ENCODE measurements around the gene TMEM86B. TPM values are rescaled to one million over a fixed set of nuclear protein-coding genes. Genes with fewer than 3 reads are reported as not detected.

Gene TMEM86B
- total RNA-seq (2014; rRNA removed; shearing (Covaris generic)), result 0.63 and 2.4 TPM in 2 replicates
- polyA plus RNA-seq (2016; fragmentation: Nextera tagmentation; extraction: Ambion mirVana), result 0.41 and 0.46 TPM in 2 replicates

GRCh38 chr19:55228403-55229031, at the start of gene TMEM86B:
Gene TMEM86B (minus strand): TSS chr19:55228763. CDS start chr19:55228741, 22 bp downstream.
- WGBS, 2 experiments (ENCODE audit: low coverage in 1 of 2, low lambda C conversion rate in 2 of 2, missing lambda C conversion rate in 2 of 2), result 92 to 95% methylated on average over 11 to 12 of the region's 12 CpGs
- Histone ChIP-seq H3K9me3 (ENCODE audit: low read depth) (no peaks in the 10 kb centered on the region), H4K20me1 (ENCODE audit: insufficient read depth) (no peaks in the 10 kb centered on the region), H3K4me1 (ENCODE audit: insufficient read depth) (no peaks in the 10 kb centered on the region), H2AFZ (no peak within 1 kb of the TSS), H3K79me2 (ENCODE audit: insufficient read depth) (no peaks in the 10 kb centered on the region; the same call in 1 of the 2 replicates), H3K9ac (no peak within 1 kb of the TSS), H3K27ac (no peak within 1 kb of the TSS), H3K4me2 (ENCODE audit: unreplicated experiment) (no peak within 1 kb of the TSS), H3K27me3 (replicated peaks; ENCODE audit: insufficient read depth) (no peaks in the 10 kb centered on the region), H3K4me3 (no peak within 1 kb of the TSS), H3K36me3 (ENCODE audit: low read depth) (0 out of 2 replicates have a peak, but pooled peaks cover 7% of the 10 kb centered on the region), H3K9me2 (ENCODE audit: insufficient read depth) (no peaks in the 10 kb centered on the region), H3F3A (ENCODE audit: insufficient read depth) (no peaks in the 10 kb centered on the region)
- no peak for DNase-seq
- in situ Hi-C loops (cut with MboI), result no loop called here
- TF ChIP-seq EZH2phosphoT487 (IDR thresholded peaks at IDR 0.05; ENCODE audit: insufficient read depth, low read depth) (no peak), EZH2 (IDR thresholded peaks at IDR 0.05; ENCODE audit: insufficient read depth, poor library complexity, severe bottlenecking) (no peak)

- peaks cover 13% of the 10 kb centered on the region; the same call in 1 of the 2 replicates for H3K79me2 ChIP-seq (ENCODE audit: insufficient read depth)
- peaks cover 6% of the 10 kb centered on the region; the same call in 1 of the 2 replicates for H3F3A ChIP-seq (ENCODE audit: insufficient read depth)
- H3K4me2 ChIP-seq (ENCODE audit: unreplicated experiment), result no peak overlapping the region
- no peak overlapping the region for H3K4me3 ChIP-seq
- no peaks in the 10 kb centered on the region for H3K9me3 ChIP-seq (ENCODE audit: low read depth)
- H2AFZ ChIP-seq, result no peak overlapping the region
- H3K27ac ChIP-seq, result no peak overlapping the region
- H3K9ac ChIP-seq, result no peak overlapping the region
- in situ Hi-C loops (cut with MboI), result no loop called here
- 88 to 91% methylated on average over 15 to 17 of the region's 17 CpGs for WGBS, 2 experiments (ENCODE audit: low coverage in 1 of 2, low lambda C conversion rate in 2 of 2, missing lambda C conversion rate in 2 of 2)
- no peaks in the 10 kb centered on the region for H3K9me2 ChIP-seq (ENCODE audit: insufficient read depth)
- H3K36me3 ChIP-seq (ENCODE audit: low read depth), result no peaks in the 10 kb centered on the region
- no peak for DNase-seq
- no peaks in the 10 kb centered on the region for H3K27me3 ChIP-seq (replicated peaks; ENCODE audit: insufficient read depth)
- TF ChIP-seq EZH2 (IDR thresholded peaks at IDR 0.05; ENCODE audit: insufficient read depth, poor library complexity, severe bottlenecking) (no peak), EZH2phosphoT487 (IDR thresholded peaks at IDR 0.05; ENCODE audit: insufficient read depth, low read depth) (no peak)
- no peaks in the 10 kb centered on the region for H4K20me1 ChIP-seq (ENCODE audit: insufficient read depth)
- H3K4me1 ChIP-seq (ENCODE audit: insufficient read depth), result peaks cover 7% of the 10 kb centered on the region; the same call in 1 of the 2 replicates
These were observed 48.9 kb upstream of the TMEM86B start for GRCh38 chr19:55277494-55277893.

- Histone ChIP-seq H4K20me1 (ENCODE audit: insufficient read depth) (no peaks in the 10 kb centered on the region), H3K4me2 (ENCODE audit: unreplicated experiment) (no peak overlapping the region), H3K9me2 (ENCODE audit: insufficient read depth) (no peaks in the 10 kb centered on the region), H3K79me2 (ENCODE audit: insufficient read depth) (peaks cover 13% of the 10 kb centered on the region; the same call in 1 of the 2 replicates), H3K9ac (no peak overlapping the region), H3K4me1 (ENCODE audit: insufficient read depth) (peaks cover 7% of the 10 kb centered on the region; the same call in 1 of the 2 replicates), H3K36me3 (ENCODE audit: low read depth) (no peaks in the 10 kb centered on the region), H3F3A (ENCODE audit: insufficient read depth) (peaks cover 6% of the 10 kb centered on the region; the same call in 1 of the 2 replicates), H2AFZ (no peak overlapping the region), H3K27me3 (replicated peaks; ENCODE audit: insufficient read depth) (no peaks in the 10 kb centered on the region), H3K9me3 (ENCODE audit: low read depth) (no peaks in the 10 kb centered on the region), H3K4me3 (no peak overlapping the region), H3K27ac (no peak overlapping the region)
- in situ Hi-C loops (cut with MboI), result no loop called here
- 80 to 84% methylated on average over 15 of the region's 15 CpGs for WGBS, 2 experiments (ENCODE audit: low coverage in 1 of 2, low lambda C conversion rate in 2 of 2, missing lambda C conversion rate in 2 of 2)
- TF ChIP-seq EZH2phosphoT487 (IDR thresholded peaks at IDR 0.05; ENCODE audit: insufficient read depth, low read depth) (no peak), EZH2 (IDR thresholded peaks at IDR 0.05; ENCODE audit: insufficient read depth, poor library complexity, severe bottlenecking) (no peak)
- DNase-seq, result no peak
These were observed 48.3 kb upstream of the TMEM86B start for GRCh38 chr19:55276720-55277430.

GRCh38 chr19:55275851-55276719, 47.5 kb upstream of the TMEM86B start:
- Histone ChIP-seq H3K9ac (no peak overlapping the region), H3K9me2 (ENCODE audit: insufficient read depth) (no peaks in the 10 kb centered on the region), H3K27me3 (replicated peaks; ENCODE audit: insufficient read depth) (no peaks in the 10 kb centered on the region), H3K36me3 (ENCODE audit: low read depth) (no peaks in the 10 kb centered on the region), H3K4me2 (ENCODE audit: unreplicated experiment) (no peak overlapping the region), H3F3A (ENCODE audit: insufficient read depth) (peaks cover 6% of the 10 kb centered on the region; the same call in 1 of the 2 replicates), H2AFZ (no peak overlapping the region), H3K79me2 (ENCODE audit: insufficient read depth) (peaks cover 13% of the 10 kb centered on the region; the same call in 1 of the 2 replicates), H4K20me1 (ENCODE audit: insufficient read depth) (no peaks in the 10 kb centered on the region), H3K27ac (no peak overlapping the region), H3K9me3 (ENCODE audit: low read depth) (no peaks in the 10 kb centered on the region), H3K4me1 (ENCODE audit: insufficient read depth) (peaks cover 7% of the 10 kb centered on the region; the same call in 1 of the 2 replicates), H3K4me3 (no peak overlapping the region)
- TF ChIP-seq EZH2phosphoT487 (IDR thresholded peaks at IDR 0.05; ENCODE audit: insufficient read depth, low read depth), result no peak
- TF ChIP-seq EZH2 (IDR thresholded peaks at IDR 0.05; ENCODE audit: insufficient read depth, poor library complexity, severe bottlenecking), result no peak
- 73 to 74% methylated on average over 17 of the region's 17 CpGs for WGBS, 2 experiments (ENCODE audit: low coverage in 1 of 2, low lambda C conversion rate in 2 of 2, missing lambda C conversion rate in 2 of 2)
- in situ Hi-C loops (cut with MboI), result no loop called here
- DNase-seq, result no peak
